GM10248 (cell line): ENCODE results near the gene POLRMT.
"Not testable (repeated sequence)": the region's sequence is repeated elsewhere in the genome, so short reads cannot be mapped to it uniquely, and the experiment has no call there.

ENCODE experiments used
- CTCF ChIA-PET: fragments of 300-600 bp; sonication (Branson Sonifier 250); formaldehyde crosslinking; extraction: SDS; loops from one replicate; lab custom pipeline; 2021; ENCODE audit warnings: antibody characterized with exemption; lab: Yijun Ruan, JAX
- POLR2A ChIA-PET: fragments of 350-650 bp; sonication (Branson Sonifier 250); formaldehyde crosslinking; extraction: SDS; loops from one replicate; lab custom pipeline; 2020; ENCODE audit warnings: antibody characterized with exemption; lab: Yijun Ruan, JAX
- DNase-seq: peaks from one replicate; pipeline ENCODE4 v3.0.0; 2012; ENCODE audit errors: extremely low spot score
- TF ChIP-seq, protein P1 (sequence below): IDR thresholded peaks from 2 replicates; pipeline ENCODE4 v1.5.1; 2012; ENCODE audit warnings: mild to moderate bottlenecking, low read depth; ENCODE audit errors: extremely low read depth, missing control alignments, control extremely low read depth

POLRMT gene

GRCh38 chr19:674282-675151 lies 41.2 kb upstream of the POLRMT start:
- no peak for DNase-seq
- TF ChIP-seq, protein P1, sequence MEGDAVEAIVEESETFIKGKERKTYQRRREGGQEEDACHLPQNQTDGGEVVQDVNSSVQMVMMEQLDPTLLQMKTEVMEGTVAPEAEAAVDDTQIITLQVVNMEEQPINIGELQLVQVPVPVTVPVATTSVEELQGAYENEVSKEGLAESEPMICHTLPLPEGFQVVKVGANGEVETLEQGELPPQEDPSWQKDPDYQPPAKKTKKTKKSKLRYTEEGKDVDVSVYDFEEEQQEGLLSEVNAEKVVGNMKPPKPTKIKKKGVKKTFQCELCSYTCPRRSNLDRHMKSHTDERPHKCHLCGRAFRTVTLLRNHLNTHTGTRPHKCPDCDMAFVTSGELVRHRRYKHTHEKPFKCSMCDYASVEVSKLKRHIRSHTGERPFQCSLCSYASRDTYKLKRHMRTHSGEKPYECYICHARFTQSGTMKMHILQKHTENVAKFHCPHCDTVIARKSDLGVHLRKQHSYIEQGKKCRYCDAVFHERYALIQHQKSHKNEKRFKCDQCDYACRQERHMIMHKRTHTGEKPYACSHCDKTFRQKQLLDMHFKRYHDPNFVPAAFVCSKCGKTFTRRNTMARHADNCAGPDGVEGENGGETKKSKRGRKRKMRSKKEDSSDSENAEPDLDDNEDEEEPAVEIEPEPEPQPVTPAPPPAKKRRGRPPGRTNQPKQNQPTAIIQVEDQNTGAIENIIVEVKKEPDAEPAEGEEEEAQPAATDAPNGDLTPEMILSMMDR, result no peak
- ChIA-PET CTCF (interaction anchor here (1.1 to 1.2 kb wide), 2 partner anchors 60 to 90 kb away, joined by 3 to 4 read pairs; no protein-coding TSS in a partner anchor), POLR2A (no interaction called here)

DNA sequence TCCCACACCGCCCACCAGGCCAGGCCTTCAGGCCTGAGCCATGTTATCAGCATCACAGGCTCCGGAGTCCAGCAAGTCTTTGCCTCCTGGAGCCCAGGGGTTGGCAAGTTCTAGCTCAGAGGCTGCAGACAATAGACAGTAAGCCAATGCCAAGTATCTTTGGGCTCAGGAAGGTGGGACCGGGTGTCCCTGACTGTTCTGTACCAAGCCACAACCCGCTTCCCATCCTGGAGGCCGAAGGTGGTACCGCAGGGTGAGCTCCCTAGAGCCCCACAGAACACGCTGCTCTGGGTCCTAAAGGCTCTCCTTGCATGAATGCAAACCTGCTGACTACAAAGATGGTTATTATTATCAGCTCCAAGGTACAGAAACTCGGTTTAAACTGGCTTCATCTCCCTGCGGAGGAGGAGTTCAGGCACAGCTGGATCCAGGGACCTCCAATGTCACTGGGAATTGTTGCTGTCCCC lies 37.3 kb upstream of the POLRMT start:
- ChIA-PET CTCF (interaction anchor here (0.8 to 3.2 kb wide), 3 partner anchors 9 to 160 kb away, joined by 3 to 17 read pairs (median 4); no protein-coding TSS in a partner anchor), POLR2A (no interaction called here)
- TF ChIP-seq, protein P1, result no peak
- DNase-seq, result no peak

DNA sequence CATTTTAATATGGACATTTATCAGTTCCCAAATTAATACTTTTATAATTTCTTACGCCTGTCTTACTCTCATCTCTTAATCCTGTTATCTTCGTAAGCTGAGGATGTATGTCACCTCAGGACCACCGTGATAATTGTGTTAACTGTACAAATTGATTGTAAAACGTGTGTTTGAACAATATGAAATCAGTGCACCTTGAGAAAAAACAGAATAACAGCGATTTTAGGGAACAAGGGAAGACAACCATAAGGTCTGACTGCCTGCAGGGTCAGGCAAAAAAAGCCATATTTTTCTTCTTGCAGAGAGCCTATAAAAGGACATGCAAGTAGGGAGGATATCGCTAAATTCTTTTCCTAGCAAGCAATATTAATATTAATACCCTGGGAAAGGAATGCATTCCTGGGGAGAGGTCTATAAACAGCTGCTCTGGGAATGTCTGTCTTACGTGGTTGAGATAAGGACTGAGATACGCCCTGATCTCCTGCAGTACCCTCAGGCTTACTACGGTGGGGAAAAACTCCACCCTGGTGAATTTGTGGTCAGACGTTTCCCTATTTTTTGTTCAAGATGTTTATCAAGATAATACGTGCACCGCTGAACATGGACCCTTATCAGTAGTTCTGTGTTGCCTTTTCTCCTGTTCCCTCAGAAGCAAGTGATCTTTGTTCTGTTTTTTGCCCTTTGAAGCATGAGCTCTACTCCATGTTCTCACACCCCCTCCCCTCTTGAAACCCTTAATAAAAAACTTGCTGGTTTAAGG lies 35.5 kb upstream of the POLRMT start:
- DNase-seq, POLR2A ChIA-PET: not testable (repeated sequence)
- CTCF ChIA-PET, result interaction anchor here (0.8 to 3.2 kb wide), 3 partner anchors 9 to 65 kb away, joined by 3 to 17 read pairs (median 6); no protein-coding TSS in a partner anchor

- POLR2A ChIA-PET, DNase-seq: not testable (repeated sequence)
- CTCF ChIA-PET, result interaction anchor here (1.0 to 2.1 kb wide), 4 partner anchors 9 to 102 kb away, joined by 3 to 9 read pairs (median 4); partner anchors contain the start of gene FSTL3
These were observed 33.7 kb upstream of the POLRMT start for GRCh38 chr19:666985-667573.

- POLR2A ChIA-PET, result no interaction called here
- CTCF ChIA-PET, result no interaction called here
These were observed 31.6 kb upstream of the POLRMT start for GRCh38 chr19:664913-665443.

GRCh38 chr19:663682-664117 lies 30.4 kb upstream of the POLRMT start:
- TF ChIP-seq, protein P1, result no peak
- no peak for DNase-seq
- CTCF ChIA-PET, result interaction anchor here (0.7 to 1.5 kb wide), 4 partner anchors 14 to 70 kb away, joined by 3 to 8 read pairs (median 4); partner anchors contain the start of gene POLRMT
- POLR2A ChIA-PET, result no interaction called here

More at GRCh38 chr19:664913-665443, 31.6 kb upstream of the POLRMT start:
- TF ChIP-seq, protein P1, result peak; percentile 90
- peak; percentile 85 for DNase-seq
